Stimulated activated CD8-positive, alpha-beta memory T cell treated with anti-CD3 and anti-CD28 coated beads, Interleukin-7, amount 100 ng/mL, for 1 hour (primary cell): Measurements from ENCODE around the gene TTLL12.

Source experiments
- DNase-seq, 2 donors: peaks; one replicate each; pipeline ENCODE4 v3.0.0-alpha.2; 2020; ENCODE audit warnings: low read depth in 2 of 2

TTLL12 gene

DNA sequence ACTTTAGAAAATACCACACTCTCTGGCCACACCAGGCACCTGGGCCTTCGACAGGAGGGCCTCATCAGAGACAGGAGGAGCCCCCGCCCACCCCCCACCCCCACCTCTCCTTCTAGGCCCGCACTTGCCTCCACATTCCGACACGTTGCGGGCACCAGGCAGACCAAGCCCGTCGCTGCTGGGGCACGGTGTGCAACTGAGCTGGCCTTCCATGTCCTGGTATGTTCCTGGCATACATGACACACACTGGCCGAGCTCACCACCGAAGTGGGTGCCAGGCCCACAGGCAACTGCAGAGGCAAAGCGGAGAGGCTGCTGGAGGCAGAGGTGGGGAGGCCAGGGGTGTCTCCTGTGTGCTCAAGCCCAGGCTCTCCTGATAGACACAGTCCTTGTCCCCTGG, 27.0 kb upstream of the TTLL12 start:
- DNase-seq, result no peak

DNA sequence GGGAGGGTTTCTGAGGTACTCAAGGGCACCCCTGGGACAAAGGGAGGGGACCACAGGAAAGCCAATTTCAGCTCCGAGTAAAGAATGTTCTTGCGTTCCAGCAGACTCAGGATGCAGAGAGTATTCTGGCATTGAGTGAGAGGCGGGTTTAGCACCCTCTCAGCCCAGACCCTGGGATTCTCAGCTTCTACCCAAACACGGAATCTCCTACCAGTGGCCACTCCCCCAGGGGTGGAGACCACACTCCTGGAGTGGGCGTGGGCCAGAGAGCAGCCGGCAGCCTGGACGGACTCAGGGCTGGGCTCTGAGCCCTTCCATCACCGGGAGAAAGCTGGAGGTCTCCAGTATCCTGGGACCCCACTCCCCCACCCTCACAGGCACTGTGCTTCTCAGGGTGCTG, 26.1 kb upstream of the TTLL12 start:
- DNase-seq, result no peak

GRCh38 chr22:43212434-43212952, 25.6 kb upstream of the TTLL12 start:
- no peak for DNase-seq

DNA sequence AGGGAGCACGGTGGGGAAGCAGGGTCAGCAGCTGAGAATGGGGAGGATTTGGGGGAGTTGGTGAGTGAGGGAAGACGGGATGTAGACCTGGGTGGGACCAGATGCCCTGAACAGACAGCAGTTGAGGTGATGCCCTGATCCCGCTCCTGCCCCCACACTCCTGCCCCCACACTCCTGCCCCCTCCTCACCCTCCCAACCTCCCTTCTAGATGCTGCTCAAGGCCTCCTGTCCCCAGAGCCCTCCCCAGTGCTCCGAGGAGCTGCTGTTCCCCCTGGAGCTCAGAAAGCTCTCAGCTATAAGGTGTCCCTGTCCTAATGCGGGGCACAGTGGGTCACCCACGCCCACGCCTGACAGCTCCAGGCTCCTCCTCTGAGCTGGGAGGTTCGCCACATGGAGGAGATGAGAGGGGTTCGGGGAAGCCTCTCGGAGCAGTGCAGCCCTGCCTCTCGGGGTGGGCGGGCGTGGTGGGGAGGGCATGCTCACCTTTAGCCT, 25.1 kb upstream of the TTLL12 start:
- no peak for DNase-seq

DNA sequence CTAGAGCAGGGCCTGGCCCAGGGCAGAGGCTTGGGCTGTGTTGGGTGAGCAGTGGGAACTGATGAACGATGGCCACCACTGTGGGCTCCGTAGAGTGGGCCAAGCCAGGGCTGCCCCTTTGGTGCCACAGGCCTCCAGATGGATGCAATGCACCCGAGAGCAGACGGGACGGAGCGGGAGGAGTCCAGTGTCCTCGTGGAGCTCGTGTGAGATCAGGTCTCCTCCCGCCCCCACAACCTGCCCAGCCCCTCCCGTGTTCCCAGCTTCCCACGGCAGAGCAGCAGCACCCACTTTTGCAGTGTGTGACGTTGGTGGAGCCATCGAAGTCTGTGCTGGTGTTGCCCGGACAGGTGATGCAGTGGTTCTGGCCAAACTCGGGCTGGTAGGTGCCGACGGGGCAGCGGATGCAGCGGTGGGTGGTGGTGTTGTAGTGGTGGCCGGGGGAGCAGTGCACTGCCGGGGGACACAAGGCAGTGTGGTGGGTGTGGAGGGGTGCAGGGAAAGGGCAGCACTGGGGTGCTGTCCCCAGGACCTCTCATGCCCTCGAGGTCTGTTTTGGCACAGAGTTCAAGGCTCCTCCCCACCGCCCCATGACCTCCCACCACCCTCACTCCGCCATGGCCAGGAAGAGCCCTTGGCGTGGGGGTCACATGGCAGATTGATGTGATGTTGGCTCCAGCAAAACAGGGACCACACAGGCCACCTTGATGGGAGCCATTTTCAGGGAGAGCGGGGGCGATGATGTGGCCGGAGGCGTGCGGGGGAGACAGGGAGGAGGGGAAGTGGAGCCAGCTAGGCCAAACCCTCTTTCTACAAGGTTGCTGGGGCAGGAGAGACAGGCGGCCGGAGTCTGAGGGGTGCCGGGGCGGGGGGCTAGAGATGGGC, 23.9 kb upstream of the TTLL12 start:
- no peak for DNase-seq

- DNase-seq, result no peak
Measured at GRCh38 chr22:43209971-43210370, 23.0 kb upstream of the TTLL12 start.

- DNase-seq, result no peak
Measured at GRCh38 chr22:43209523-43209890, 22.6 kb upstream of the TTLL12 start.

GRCh38 chr22:43208703-43209522, 22.0 kb upstream of the TTLL12 start:
- no peak for DNase-seq

DNA sequence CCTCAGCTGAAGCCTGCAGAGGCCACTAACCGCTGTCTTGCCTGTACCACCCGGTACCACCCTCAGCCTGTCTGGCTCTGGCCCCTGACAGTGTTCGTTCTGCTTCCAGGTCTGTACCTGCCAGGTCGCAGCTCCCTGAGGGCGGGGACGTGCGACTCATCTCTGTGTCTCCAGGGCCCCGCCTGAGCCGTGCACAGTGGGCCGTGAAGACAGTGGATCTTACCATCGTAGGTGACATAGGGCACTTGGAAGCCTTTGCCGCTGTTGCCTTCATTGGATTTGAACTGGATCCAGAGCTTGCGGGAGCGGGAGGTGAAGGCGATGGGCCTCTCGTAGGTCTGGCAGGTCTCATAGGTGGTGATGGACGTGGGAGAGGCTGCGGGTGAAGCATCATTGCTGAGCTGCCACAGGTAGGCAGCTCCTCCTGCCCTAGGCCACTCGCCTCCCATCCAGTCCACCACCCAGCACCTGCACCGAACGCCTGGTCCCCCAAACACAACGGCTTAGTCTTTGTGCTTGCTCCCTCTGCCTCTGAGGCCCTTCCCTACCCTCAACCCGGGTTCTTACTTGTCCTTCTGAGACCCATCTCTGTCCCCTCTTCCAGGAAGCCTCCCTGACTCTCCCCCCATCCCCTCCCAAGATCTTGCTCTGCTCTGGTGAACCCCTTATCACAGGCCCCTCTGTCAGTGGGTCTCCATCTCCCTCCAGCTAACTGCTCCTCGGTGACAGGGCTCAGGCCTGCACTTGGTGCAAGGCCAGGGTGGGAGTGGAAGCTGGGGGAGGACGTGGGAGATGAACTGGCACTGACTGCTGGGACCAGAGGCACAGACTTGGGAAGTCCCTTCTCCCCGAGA, 21.1 kb upstream of the TTLL12 start:
- DNase-seq, result no peak

GRCh38 chr22:43207386-43207785, 20.5 kb upstream of the TTLL12 start:
- DNase-seq, result no peak

GRCh38 chr22:43206509-43207161, 19.7 kb upstream of the TTLL12 start:
- DNase-seq, result no peak

DNA sequence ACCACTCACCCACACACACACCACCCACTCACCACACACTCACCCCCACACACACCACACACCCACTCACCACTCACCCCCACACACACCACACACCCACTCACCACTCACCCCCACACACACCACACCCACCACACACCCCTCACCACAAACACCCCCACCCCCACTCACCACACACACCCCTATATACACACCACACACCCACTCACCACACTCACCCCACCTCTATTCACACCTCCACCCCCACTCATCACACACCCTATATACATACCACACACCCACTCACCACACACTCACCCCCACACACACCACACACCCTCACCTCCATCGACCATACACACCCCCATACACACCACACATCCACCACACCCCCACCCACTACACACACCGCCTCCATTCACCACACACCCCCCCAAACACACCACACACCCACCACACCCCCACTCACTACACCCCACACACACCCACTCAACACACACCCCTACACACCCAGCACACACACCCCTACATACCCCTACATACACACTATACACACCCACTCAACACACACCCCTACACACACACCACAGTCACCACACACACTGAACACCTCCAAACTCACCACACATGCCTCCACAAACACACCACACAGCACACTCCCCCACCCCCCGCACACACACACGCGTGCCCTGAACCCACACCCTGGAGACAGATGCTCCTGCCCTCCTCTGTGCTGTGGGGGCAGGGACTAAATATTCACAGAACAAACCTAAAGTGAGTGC, 19.0 kb upstream of the TTLL12 start:
- DNase-seq, result no peak

- no peak for DNase-seq
Measured at GRCh38 chr22:43205261-43205691, 18.3 kb upstream of the TTLL12 start.

DNA sequence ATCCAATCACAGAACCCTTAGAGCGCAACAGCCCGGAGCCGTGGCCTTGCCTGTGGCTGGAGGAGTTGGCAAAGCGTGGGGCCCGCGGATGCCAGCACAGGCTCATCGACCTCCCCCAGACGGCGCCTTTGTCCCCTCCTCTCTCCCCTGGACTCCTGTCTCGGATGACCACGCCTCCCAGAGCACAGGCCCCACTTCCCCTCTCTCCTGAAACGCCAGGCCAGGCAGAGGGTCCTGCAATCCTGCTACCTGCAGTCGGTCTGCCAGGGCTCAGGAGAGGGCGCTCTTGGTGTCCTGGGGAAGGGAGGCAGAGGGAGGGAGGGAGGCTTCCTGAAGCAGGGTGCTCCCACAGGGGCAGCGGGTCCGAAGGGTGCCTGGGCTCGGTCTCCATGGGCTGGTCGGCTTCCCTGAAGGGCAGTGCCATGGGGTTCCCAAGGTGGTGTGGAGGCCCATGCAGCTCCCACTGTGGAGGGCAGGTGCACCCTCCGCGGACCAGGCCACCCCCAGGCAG, 16.6 kb upstream of the TTLL12 start:
- DNase-seq, result no peak

DNA sequence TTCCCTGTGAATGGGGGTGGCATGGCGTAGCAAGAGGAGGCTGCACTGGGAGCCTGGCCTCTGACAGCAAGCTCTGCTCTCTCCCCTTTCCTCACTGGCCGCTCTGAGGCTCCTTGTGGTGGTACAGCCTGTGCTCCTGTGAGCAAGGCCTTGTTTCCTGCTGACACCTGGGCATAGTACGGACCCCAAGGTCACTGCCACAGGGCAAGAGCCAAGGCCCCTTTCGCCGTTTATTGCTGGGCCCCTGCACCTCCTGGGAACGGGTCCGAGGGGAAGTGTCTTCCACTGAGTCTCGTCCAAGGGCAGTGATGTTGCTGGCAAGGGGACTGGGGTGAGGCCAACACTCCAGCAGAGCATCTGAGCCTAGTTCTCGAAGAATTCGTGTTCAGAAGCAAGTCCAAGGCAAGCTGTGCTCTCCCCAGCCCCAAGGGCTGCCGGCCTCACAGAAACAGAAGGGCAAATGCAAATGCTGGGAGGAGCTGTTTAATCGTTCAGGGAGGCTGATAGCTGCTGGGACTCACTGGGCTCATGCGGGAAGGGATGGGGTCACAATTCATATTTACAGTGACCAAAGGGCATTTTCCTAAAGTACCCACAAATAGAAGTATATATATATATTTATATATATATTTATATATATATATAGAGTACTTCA, 15.9 kb upstream of the TTLL12 start:
- DNase-seq, result no peak

- no peak for DNase-seq
Measured at GRCh38 chr22:43202326-43202725, 15.4 kb upstream of the TTLL12 start.

DNA sequence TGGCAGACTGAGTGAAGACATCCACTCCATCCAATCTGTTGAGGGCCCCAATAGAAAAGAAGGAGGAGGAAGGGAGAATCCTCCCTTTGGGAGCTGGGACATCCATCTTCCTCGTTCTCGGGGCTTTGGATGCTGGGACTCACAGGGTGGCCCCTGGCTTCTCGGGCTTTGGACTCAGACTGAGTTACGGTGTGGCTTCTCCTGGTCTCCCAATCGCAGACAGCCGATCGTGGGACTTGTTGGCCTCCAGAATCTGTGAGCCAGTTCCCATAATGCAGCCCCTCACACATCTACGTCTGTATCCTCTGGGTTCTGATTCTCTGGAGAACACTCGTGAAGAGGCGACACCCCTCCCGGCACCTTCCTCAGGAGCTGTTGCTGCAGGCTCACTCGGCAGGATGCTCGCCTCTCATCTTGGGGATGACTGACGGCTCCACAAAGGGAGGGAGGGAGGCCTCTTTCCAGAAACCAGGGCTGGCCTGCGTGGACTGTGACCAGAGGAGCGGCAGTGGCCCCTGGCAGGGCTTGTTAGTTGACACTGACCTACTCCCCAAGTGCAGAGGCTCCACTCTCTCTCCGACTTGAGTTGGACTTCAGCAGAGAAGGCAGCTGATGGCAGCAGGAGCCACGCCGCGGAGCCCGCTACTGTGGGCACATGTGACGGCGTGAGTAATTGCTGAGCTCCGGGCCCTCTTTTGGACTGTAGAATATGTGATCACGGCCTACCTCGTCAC, 14.7 kb upstream of the TTLL12 start:
- no peak for DNase-seq

GRCh38 chr22:43200555-43200954, 13.6 kb upstream of the TTLL12 start:
- DNase-seq, result no peak

DNA sequence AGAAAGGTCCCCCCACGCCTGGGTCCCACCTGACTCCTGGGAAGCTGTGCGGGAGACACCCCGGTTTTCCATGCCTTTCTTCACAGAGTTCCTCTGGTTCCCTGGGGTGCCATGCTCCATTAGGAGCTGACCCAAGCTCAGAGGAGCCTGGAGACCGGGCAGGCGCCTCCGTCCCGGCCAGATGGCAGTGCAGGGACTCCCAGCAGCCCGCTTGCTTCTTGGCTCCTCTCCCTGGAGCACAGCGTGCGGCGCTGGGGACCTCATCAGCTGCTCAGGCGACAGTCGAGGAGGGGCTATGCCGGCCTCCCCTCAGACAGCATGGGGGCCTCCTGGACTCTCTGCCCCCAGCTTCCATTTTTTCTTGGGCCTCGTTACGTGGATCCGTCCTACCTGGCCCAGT, 13.1 kb upstream of the TTLL12 start:
- DNase-seq, result no peak
